Heart left ventricle (tissue), 16 donors: Measurements from ENCODE around the gene ABCC4. TPM values are rescaled to one million over a fixed set of nuclear protein-coding genes. Genes with fewer than 3 reads are reported as not detected.
A peak's percentile ranks its signal among the peaks of the same experiment; 100 is the strongest.

Source experiments
- ATAC-seq, 4 donors: fragments of 200-7000 bp; cut with Tn5 transposase; one replicate each; pipeline ENCODE4 v1.9.1; 2020 to 2022; ENCODE audit warnings: moderate library complexity in 4 of 4, mild to moderate bottlenecking in 3 of 4, moderate number of reproducible peaks in 1 of 4
- DNase-seq, 5 donors: peaks; one replicate each; pipeline ENCODE4 v3.0.0-alpha.2; 2020
- H3K27ac ChIP-seq, 12 donors: fragments of 200-600 bp; sonication (generic) in 4 of 12; one replicate each; pipeline versions ENCODE4 v1.5.0 to v1.8.0; 2016 to 2022; ENCODE audit warnings: mild to moderate bottlenecking in 2 of 12
- H3K27me3 ChIP-seq, 9 donors: fragments of 200-600 bp; sonication (generic) in 2 of 9; one replicate each; pipeline versions ENCODE4 v1.5.1 to v1.8.0; 2016 to 2022; ENCODE audit warnings: mild to moderate bottlenecking in 3 of 9
- H3K36me3 ChIP-seq, 9 donors: fragments of 200-600 bp; sonication (generic) in 2 of 9; one replicate each; pipeline versions ENCODE4 v1.5.0 to v1.8.0; 2018 to 2022; ENCODE audit warnings: mild to moderate bottlenecking in 2 of 9
- H3K4me1 ChIP-seq, 12 donors: fragments of 200-600 bp; sonication (generic) in 4 of 12; one replicate each; pipeline versions ENCODE4 v1.5.0 to v1.8.0; 2016 to 2022; ENCODE audit warnings: mild to moderate bottlenecking in 3 of 12
- H3K4me3 ChIP-seq, 12 donors: fragments of 200-600 bp; sonication (generic) in 4 of 12; one replicate each; pipeline versions ENCODE4 v1.5.0 to v1.8.0; 2017 to 2022; ENCODE audit warnings: mild to moderate bottlenecking in 9 of 12, moderate library complexity in 4 of 12
- H3K9me3 ChIP-seq, 12 donors: fragments of 200-600 bp; sonication (generic) in 4 of 12; one replicate each; pipeline versions ENCODE4 v1.5.0 to v1.8.0; 2016 to 2022; ENCODE audit warnings: mild to moderate bottlenecking in 1 of 12
- CTCF ChIP-seq, 12 donors: fragments of 200-600 bp; sonication (generic) in 4 of 12; IDR thresholded peaks; one replicate each; pipeline versions ENCODE4 v1.5.0 to v1.8.0; 2018 to 2022; ENCODE audit warnings: antibody characterized with exemption in 12 of 12, mild to moderate bottlenecking in 5 of 12
- POLR2A ChIP-seq, 2 donors: fragments of 450-650 bp; IDR thresholded peaks; one replicate each; pipeline ENCODE4 v1.6.1; 2017; ENCODE audit warnings: antibody characterized with exemption in 2 of 2, mild to moderate bottlenecking in 2 of 2, moderate library complexity in 2 of 2
- WGBS, 4 donors: extraction: QIAGEN DNeasy Blood & Tissue Kit in 2 of 4; methylation state at CpG; one replicate each; pipeline versions ENCODE4 v1.1.5 to v1.1.7; 2013 to 2018; 5-methylcytosine and 5-hydroxymethylcytosine counted together
- intact Hi-C, 10 donors: fragments of 100-400 bp; cut with DNase I; formaldehyde crosslinking; loops; one replicate each; pipeline versions ENCODE4 v1.11.1 to v1.14.2; 2022
- polyA plus RNA-seq, 2 donors: library from polyadenylated mRNA; stranded (reverse); fragments of 200-250 nt; gene quantifications; one replicate each; pipeline ENCODE4 v1.2.3, GENCODE V29; 2013
- total RNA-seq, 9 donors: library from RNA; depleted of rRNA in 2 of 9; stranded (reverse); fragments of >200 nt in 2 of 9; fragmentation: NEBNext Ultra II Directional in 3 of 9; extraction: Animal tissue kit (Norgen Biotek cat#: 25700) in 3 of 9; gene quantifications; one replicate each; pipeline versions ENCODE4 v1.1.0 to v1.2.4, GENCODE V29; 2016 to 2023
- donor health status: ischemic (EF 13 %, LVEDD 7.1; RV severe dilation, severe dysfunction).
- donor health status: healthy with polysubstance abuse.
- donor health status: DM: no; HTN: yes; CAD: no.
- donor health status: DM: no; HTN: no; CAD: no.
- donor health status: ischemic (EF 25% LVEDD 6.9; RV normal size, moderate dysfunction).
- donor health status: ischemic (EF 25% LVEDD 5.7; RV mildly dilated, moderate dysfunction).
- donor health status: healthy.
- donor health status: DM: yes; HTN: yes; CAD: no.
- donor health status: ischemic (EF 35%, LVEDD 5.7; RV mildly dilated, moderate dysfunction).
- donor health status: nonischemic (EF 11% LVEDD 7.7; RV severe dilation, severe dysfunction).
- donor health status: DM: yes; HTN: yes; CAD: no.
- donor health status: PGD.
- donor health status: ischemic (EF 29% LVEDD 5.4; RV normal size, mild dysfunction).
- donor health status: nonischemic (EF 23%, LVEDD 6.1; RV moderate dilation, normal function).

Gene ABCC4
- total and polyA plus RNA-seq, 11 donors: 0.69 to 9.0 (median 5.3) TPM

- no peak for DNase-seq
- TF ChIP-seq POLR2A (IDR thresholded peaks at IDR 0.05) (no peak), CTCF (IDR thresholded peaks at IDR 0.05) (no peak)
- intact Hi-C loops: no loop called here
- WGBS, 4 donors: 88 to 97% (median 95%) methylated on average over 1 of the region's 1 CpG
- no peak overlapping the region for H3K27ac ChIP-seq
- H3K4me1 ChIP-seq: peaks cover 0 to 8% (median 0%) of the 10 kb centered on the region in 12 donors
- no peak overlapping the region for H3K4me3 ChIP-seq
- no peak for ATAC-seq
- peaks cover 0 to 31% (median 7%) of the 10 kb centered on the region in 9 donors for H3K36me3 ChIP-seq
- no peaks in the 10 kb centered on the region for H3K9me3 ChIP-seq
- H3K27me3 ChIP-seq: no peaks in the 10 kb centered on the region
Observed at GRCh38 chr13:95209109-95209508, 92.1 kb downstream of the ABCC4 start.

GRCh38 chr13:95207769-95208366 is 93.4 kb downstream of the ABCC4 start:
- 50 to 61% (median 53%) methylated on average over 12 of the region's 12 CpGs for WGBS, 4 donors
- DNase-seq (no peak), ATAC-seq (no peak)
- Histone ChIP-seq H3K4me1 (no peaks in the 10 kb centered on the region), H3K36me3 (peaks cover 0 to 31% (median 7%) of the 10 kb centered on the region in 9 donors), H3K27ac (no peak overlapping the region), H3K27me3 (no peaks in the 10 kb centered on the region), H3K9me3 (no peaks in the 10 kb centered on the region), H3K4me3 (no peak overlapping the region)
- intact Hi-C loops: no loop called here
- no peak for TF ChIP-seq POLR2A (IDR thresholded peaks at IDR 0.05)
- TF ChIP-seq CTCF (IDR thresholded peaks at IDR 0.05): no peak

- no peak overlapping the region for H3K27ac ChIP-seq
- H3K9me3 ChIP-seq: no peaks in the 10 kb centered on the region
- no peaks in the 10 kb centered on the region for H3K27me3 ChIP-seq
- DNase-seq: no peak
- no peak for ATAC-seq
- peaks cover 0 to 31% (median 7%) of the 10 kb centered on the region in 9 donors for H3K36me3 ChIP-seq
- intact Hi-C loops: no loop called here
- WGBS, 4 donors: 89 to 94% (median 93%) methylated on average over 4 of the region's 4 CpGs
- no peaks in the 10 kb centered on the region for H3K4me1 ChIP-seq
- no peak for TF ChIP-seq POLR2A (IDR thresholded peaks at IDR 0.05)
- no peak overlapping the region for H3K4me3 ChIP-seq
Observed at GRCh38 chr13:95206116-95206515, 95.1 kb downstream of the ABCC4 start.

GRCh38 chr13:95204231-95204765 is 97.0 kb downstream of the ABCC4 start:
- peaks cover 0 to 28% (median 7%) of the 10 kb centered on the region in 9 donors for H3K36me3 ChIP-seq
- no peak for TF ChIP-seq POLR2A (IDR thresholded peaks at IDR 0.05)
- TF ChIP-seq CTCF (IDR thresholded peaks at IDR 0.05): no peak
- no peaks in the 10 kb centered on the region for H3K27me3 ChIP-seq
- no peak overlapping the region for H3K4me3 ChIP-seq
- no peaks in the 10 kb centered on the region for H3K4me1 ChIP-seq
- H3K27ac ChIP-seq: peak overlapping the region in 1 of 12 donors; percentile 19
- intact Hi-C loops: no loop called here
- H3K9me3 ChIP-seq: no peaks in the 10 kb centered on the region
- 90 to 95% (median 92%) methylated on average over 7 of the region's 7 CpGs for WGBS, 4 donors
- no peak for DNase-seq
- ATAC-seq: no peak
